Mesodermal cell (in vitro differentiated cells): Measurements from ENCODE around the gene JAG2. TPM values are rescaled to one million over a fixed set of nuclear protein-coding genes. Genes with fewer than 3 reads are reported as not detected.
A peak's percentile ranks its signal among the peaks of the same experiment; 100 is the strongest.

Experiments used
- H3K27ac ChIP-seq: 2 replicates; pipeline ENCODE4 v1.7.0; 2013; ENCODE audit warnings: mild to moderate bottlenecking, low read depth, low read length, moderate library complexity; ENCODE audit not compliant: severe bottlenecking
- H3K36me3 ChIP-seq: 2 replicates; pipeline ENCODE4 v1.7.1; 2013; ENCODE audit warnings: mild to moderate bottlenecking, low read length, moderate library complexity; ENCODE audit not compliant: control insufficient read depth, insufficient read depth
- H3K4me1 ChIP-seq: one replicate; pipeline ENCODE4 v1.7.1; 2013; ENCODE audit warnings: mild to moderate bottlenecking, low read length; ENCODE audit not compliant: insufficient read depth, control insufficient read depth, poor library complexity, severe bottlenecking
- H3K4me3 ChIP-seq: 2 replicates; pipeline ENCODE4 v1.7.0; 2013; ENCODE audit warnings: low read length, control low read depth, mild to moderate bottlenecking; ENCODE audit not compliant: insufficient read depth, poor library complexity, severe bottlenecking; ENCODE audit errors: extremely low read depth
- H3K9me3 ChIP-seq: 2 replicates; pipeline ENCODE4 v1.7.1; 2013; ENCODE audit warnings: mild to moderate bottlenecking, low read length, moderate library complexity; ENCODE audit not compliant: control insufficient read depth
- WGBS, 2 experiments: methylation state at CpG; one replicate each; pipeline ENCODE4 v1.1.5; 2013; ENCODE audit warnings: missing lambda C conversion rate in 2 of 2; ENCODE audit not compliant: insufficient coverage in 2 of 2; 5-methylcytosine and 5-hydroxymethylcytosine counted together
- polyA plus RNA-seq, 2 experiments: library from polyadenylated mRNA; stranded (reverse); fragments of 50-300 nt; gene quantifications; one replicate each; pipeline ENCODE4 v1.2.3, GENCODE V29; 2013

The JAG2 gene
- 13.4 TPM for polyA plus RNA-seq (2013, experiment 1 of 2)
- polyA plus RNA-seq (2013, experiment 2 of 2), result 10.5 TPM

- H3K4me1 ChIP-seq, result peaks cover 7% of the 10 kb centered on the region
- peak within 1 kb of the TSS; percentile 34 for H3K4me3 ChIP-seq
- H3K36me3 ChIP-seq, result no peaks in the 10 kb centered on the region
- WGBS, 2 experiments, result 1% methylated on average over 22 to 43 of the region's 84 CpGs
- H3K9me3 ChIP-seq, result no peaks in the 10 kb centered on the region
- no peak within 1 kb of the TSS for H3K27ac ChIP-seq
Measured at GRCh38 chr14:105168496-105168978, at the start of gene JAG2. TSS of gene JAG2 (minus strand) at chr14:105168776. CDS start at chr14:105168420, 356 bp downstream.

GRCh38 chr14:105217774-105218173 lies 49.2 kb upstream of the JAG2 start:
- 91 to 96% methylated on average over 11 of the region's 11 CpGs for WGBS, 2 experiments
- no peak overlapping the region for H3K4me3 ChIP-seq
- no peaks in the 10 kb centered on the region for H3K4me1 ChIP-seq
- no peak overlapping the region for H3K27ac ChIP-seq
- peaks cover 42% of the 10 kb centered on the region for H3K36me3 ChIP-seq
- H3K9me3 ChIP-seq, result no peaks in the 10 kb centered on the region

- Histone ChIP-seq H3K4me3 (no peak overlapping the region), H3K9me3 (no peaks in the 10 kb centered on the region), H3K36me3 (peaks cover 39% of the 10 kb centered on the region), H3K27ac (no peak overlapping the region), H3K4me1 (no peaks in the 10 kb centered on the region)
- 92% methylated on average over 24 to 30 of the region's 30 CpGs for WGBS, 2 experiments
Measured at GRCh38 chr14:105216490-105217247, 48.1 kb upstream of the JAG2 start.

- H3K9me3 ChIP-seq, result no peaks in the 10 kb centered on the region
- peaks cover 32% of the 10 kb centered on the region for H3K36me3 ChIP-seq
- H3K4me3 ChIP-seq, result no peak overlapping the region
- 97 to 100% methylated on average over 1 to 3 of the region's 3 CpGs for WGBS, 2 experiments
- H3K4me1 ChIP-seq, result no peaks in the 10 kb centered on the region
- H3K27ac ChIP-seq, result no peak overlapping the region
Measured at GRCh38 chr14:105215602-105216001, 47.0 kb upstream of the JAG2 start.

- Histone ChIP-seq H3K9me3 (no peaks in the 10 kb centered on the region), H3K4me3 (no peak overlapping the region), H3K4me1 (no peaks in the 10 kb centered on the region), H3K36me3 (peaks cover 20% of the 10 kb centered on the region), H3K27ac (no peak overlapping the region)
- 91 to 97% methylated on average over 9 to 11 of the region's 14 CpGs for WGBS, 2 experiments
Measured at GRCh38 chr14:105214324-105214915, 45.8 kb upstream of the JAG2 start.

- H3K36me3 ChIP-seq, result peaks cover 12% of the 10 kb centered on the region
- no peaks in the 10 kb centered on the region for H3K4me1 ChIP-seq
- WGBS, 2 experiments, result 94 to 98% methylated on average over 5 to 7 of the region's 10 CpGs
- no peak overlapping the region for H3K27ac ChIP-seq
- H3K4me3 ChIP-seq, result no peak overlapping the region
- H3K9me3 ChIP-seq, result no peaks in the 10 kb centered on the region
Measured at GRCh38 chr14:105213361-105213760, 44.8 kb upstream of the JAG2 start.

GRCh38 chr14:105212541-105213300 lies 44.1 kb upstream of the JAG2 start:
- H3K9me3 ChIP-seq, result no peaks in the 10 kb centered on the region
- no peak overlapping the region for H3K4me3 ChIP-seq
- 86 to 90% methylated on average over 15 to 17 of the region's 18 CpGs for WGBS, 2 experiments
- H3K4me1 ChIP-seq, result no peaks in the 10 kb centered on the region
- peaks cover 8% of the 10 kb centered on the region for H3K36me3 ChIP-seq
- no peak overlapping the region for H3K27ac ChIP-seq

- 91 to 92% methylated on average over 9 of the region's 9 CpGs for WGBS, 2 experiments
- Histone ChIP-seq H3K4me1 (no peaks in the 10 kb centered on the region), H3K27ac (no peak overlapping the region)
Measured at GRCh38 chr14:105211758-105212089, 43.1 kb upstream of the JAG2 start.

GRCh38 chr14:105211086-105211757 lies 42.6 kb upstream of the JAG2 start:
- 92 to 94% methylated on average over 22 to 23 of the region's 23 CpGs for WGBS, 2 experiments

More at GRCh38 chr14:105211758-105212089, 43.1 kb upstream of the JAG2 start:
- Histone ChIP-seq H3K9me3 (no peaks in the 10 kb centered on the region), H3K36me3 (peaks cover 3% of the 10 kb centered on the region), H3K4me3 (no peak overlapping the region)

GRCh38 chr14:105210266-105211025 lies 41.9 kb upstream of the JAG2 start:
- peaks cover 3% of the 10 kb centered on the region for H3K36me3 ChIP-seq
- no peaks in the 10 kb centered on the region for H3K4me1 ChIP-seq
- no peaks in the 10 kb centered on the region for H3K9me3 ChIP-seq
- H3K4me3 ChIP-seq, result no peak overlapping the region
- H3K27ac ChIP-seq, result no peak overlapping the region
- 96% methylated on average over 24 to 25 of the region's 30 CpGs for WGBS, 2 experiments

More at GRCh38 chr14:105211086-105211757, 42.6 kb upstream of the JAG2 start:
- no peak overlapping the region for H3K27ac ChIP-seq
- H3K4me1 ChIP-seq, result no peaks in the 10 kb centered on the region
- H3K36me3 ChIP-seq, result peaks cover 3% of the 10 kb centered on the region
- H3K9me3 ChIP-seq, result no peaks in the 10 kb centered on the region
- H3K4me3 ChIP-seq, result no peak overlapping the region
